ENCODE results near the gene ZACN. TPM values are rescaled to one million over a fixed set of nuclear protein-coding genes. Genes with fewer than 3 reads are reported as not detected.

The ZACN gene
- total RNA-seq, 2 experiments from 2014 or later, result 0.69 to 0.98 TPM

GRCh38 chr17:76046064-76046463, 32.9 kb upstream of the ZACN start:
- intact Hi-C loops (cut with DNase I, micrococcal nuclease), result no loop called here
- DNase-seq (no peak), ATAC-seq (ENCODE audit: poor library complexity) (no peak)
- Histone ChIP-seq H3K36me3 (ENCODE audit: insufficient read depth, low read length) (peaks cover 95% of the 10 kb centered on the region), H3K9me3 (ENCODE audit: control insufficient read depth in 1 of 2, insufficient read depth in 1 of 2, low read length in 2 of 2) (no peaks in the 10 kb centered on the region), H3K4me1 (ENCODE audit: insufficient read depth, low read length) (no peaks in the 10 kb centered on the region), H3K27ac (ENCODE audit: low read depth in 1 of 2, low read length in 2 of 2) (no peak overlapping the region), H3K4me3 (ENCODE audit: low read length) (no peak overlapping the region), H3K27me3 (ENCODE audit: control insufficient read depth in 1 of 2, insufficient read depth in 2 of 2, low read length in 2 of 2) (no peaks in the 10 kb centered on the region)
- H3K4me1 Mint-ChIP-seq (ENCODE audit: low read depth), result peaks cover 18% of the 10 kb centered on the region
- POLR2A ChIA-PET, result no interaction called here
- H3K4me3 Mint-ChIP-seq, result no peak overlapping the region
- no peak overlapping the region for H3K27ac Mint-ChIP-seq
- H3K27me3 Mint-ChIP-seq, result no peaks in the 10 kb centered on the region
- no peak for TF ChIP-seq CTCF (IDR thresholded peaks at IDR 0.05)
- no peaks in the 10 kb centered on the region for H3K9me3 Mint-ChIP-seq
- CTCF ChIA-PET, result no interaction called here
- peaks cover 93% of the 10 kb centered on the region for H3K36me3 Mint-ChIP-seq (ENCODE audit: low read depth)

GRCh38 chr17:76048025-76048605, 30.9 kb upstream of the ZACN start:
- H3K4me3 ChIP-seq (ENCODE audit: low read length), result no peak overlapping the region
- intact Hi-C loops (cut with DNase I, micrococcal nuclease), result no loop called here
- H3K27me3 ChIP-seq (ENCODE audit: control insufficient read depth in 1 of 2, insufficient read depth in 2 of 2, low read length in 2 of 2), result no peaks in the 10 kb centered on the region
- ChIA-PET POLR2A (no interaction called here), CTCF (no interaction called here)
- no peaks in the 10 kb centered on the region for H3K9me3 ChIP-seq (ENCODE audit: control insufficient read depth in 1 of 2, insufficient read depth in 1 of 2, low read length in 2 of 2)
- no peaks in the 10 kb centered on the region for H3K4me1 ChIP-seq (ENCODE audit: insufficient read depth, low read length)
- H3K27ac ChIP-seq (ENCODE audit: low read depth in 1 of 2, low read length in 2 of 2), result no peak overlapping the region
- DNase-seq (no peak), ATAC-seq (ENCODE audit: poor library complexity) (no peak)
- Mint-ChIP-seq H3K4me3 (no peak overlapping the region), H3K4me1 (ENCODE audit: low read depth) (peaks cover 18% of the 10 kb centered on the region), H3K27me3 (no peaks in the 10 kb centered on the region), H3K9me3 (no peaks in the 10 kb centered on the region), H3K36me3 (ENCODE audit: low read depth) (peaks cover 87% of the 10 kb centered on the region), H3K27ac (peak overlapping the region; percentile 59)
- TF ChIP-seq CTCF (IDR thresholded peaks at IDR 0.05), result no peak
- H3K36me3 ChIP-seq (ENCODE audit: insufficient read depth, low read length), result peaks cover 93% of the 10 kb centered on the region

- no peak overlapping the region for H3K4me3 Mint-ChIP-seq
- Histone ChIP-seq H3K27me3 (ENCODE audit: control insufficient read depth in 1 of 2, insufficient read depth in 2 of 2, low read length in 2 of 2) (no peaks in the 10 kb centered on the region), H3K9me3 (ENCODE audit: control insufficient read depth in 1 of 2, insufficient read depth in 1 of 2, low read length in 2 of 2) (no peaks in the 10 kb centered on the region), H3K36me3 (ENCODE audit: insufficient read depth, low read length) (peaks cover 93% of the 10 kb centered on the region), H3K4me3 (ENCODE audit: low read length) (no peak overlapping the region), H3K4me1 (ENCODE audit: insufficient read depth, low read length) (no peaks in the 10 kb centered on the region), H3K27ac (ENCODE audit: low read depth in 1 of 2, low read length in 2 of 2) (no peak overlapping the region)
- ChIA-PET CTCF (interaction anchor here (1.0 kb wide), 1 partner anchor 35 kb away, joined by 3 read pairs; no protein-coding TSS in a partner anchor), POLR2A (interaction anchor here (1.3 kb wide), 1 partner anchor 15 kb away, joined by 5 read pairs; no protein-coding TSS in a partner anchor)
- ATAC-seq (ENCODE audit: poor library complexity) (peak; percentile 84), DNase-seq (peak in 3 of 14 experiments; percentile 32 to 52 (median 39))
- H3K36me3 Mint-ChIP-seq (ENCODE audit: low read depth), result peaks cover 87% of the 10 kb centered on the region
- intact Hi-C loops (cut with DNase I, micrococcal nuclease), result no loop called here
- H3K4me1 Mint-ChIP-seq (ENCODE audit: low read depth), result peaks cover 18% of the 10 kb centered on the region
- H3K27ac Mint-ChIP-seq, result peak overlapping the region; percentile 59
- no peak for TF ChIP-seq CTCF (IDR thresholded peaks at IDR 0.05)
- no peaks in the 10 kb centered on the region for H3K9me3 Mint-ChIP-seq
- H3K27me3 Mint-ChIP-seq, result no peaks in the 10 kb centered on the region
These were observed 30.3 kb upstream of the ZACN start for GRCh38 chr17:76048711-76049110.

Measured in CD4-positive, alpha-beta T cell (primary cell).